Trophoblast cell (in vitro differentiated cells and primary cell): ENCODE results near the gene ASZ1.

Experiments
- DNase-seq, 2 donors: peaks; one replicate each; pipeline ENCODE4 v3.0.0-alpha.2; 2016
- H2AFZ ChIP-seq: 2 replicates; pipeline ENCODE4 v1.6.1; 2013; ENCODE audit warnings: low read length, moderate library complexity, mild to moderate bottlenecking; ENCODE audit not compliant: insufficient read depth, poor library complexity
- H2AK5ac ChIP-seq: 2 replicates; pipeline ENCODE4 v1.6.1; 2013; ENCODE audit warnings: mild to moderate bottlenecking, low read length
- H2BK120ac ChIP-seq: 2 replicates; pipeline ENCODE4 v1.6.1; 2013; ENCODE audit warnings: low read length, mild to moderate bottlenecking, moderate library complexity; ENCODE audit not compliant: insufficient read depth, poor library complexity
- H2BK12ac ChIP-seq: 2 replicates; pipeline ENCODE4 v1.6.1; 2013; ENCODE audit warnings: mild to moderate bottlenecking, low read length, moderate library complexity
- H2BK5ac ChIP-seq: 2 replicates; pipeline ENCODE4 v1.6.1; 2013; ENCODE audit warnings: low read length, low read depth, moderate library complexity, mild to moderate bottlenecking; ENCODE audit not compliant: poor library complexity
- H3K14ac ChIP-seq: 2 replicates; pipeline ENCODE4 v1.6.1; 2013; ENCODE audit warnings: mild to moderate bottlenecking, low read length
- H3K18ac ChIP-seq: 2 replicates; pipeline ENCODE4 v1.6.1; 2013; ENCODE audit warnings: mild to moderate bottlenecking, low read length
- H3K23ac ChIP-seq: 2 replicates; pipeline ENCODE4 v1.6.1; 2013; ENCODE audit warnings: low read length
- H3K27ac ChIP-seq: 2 replicates; pipeline ENCODE4 v1.5.1; 2013; ENCODE audit warnings: low read depth, mild to moderate bottlenecking, inconsistent platforms, low read length, moderate library complexity
- H3K27me3 ChIP-seq: 2 replicates; pipeline ENCODE4 v1.6.1; 2013; ENCODE audit warnings: inconsistent platforms, mild to moderate bottlenecking, low read length, moderate library complexity; ENCODE audit not compliant: insufficient read depth
- H3K36me3 ChIP-seq, 2 experiments: 1 replicate in 1 of 2; 2 replicates in 1 of 2; pipeline ENCODE4 v1.6.1; 2013; ENCODE audit warnings: low read length in 2 of 2, mild to moderate bottlenecking in 2 of 2, moderate library complexity in 1 of 2; ENCODE audit not compliant: insufficient read depth in 2 of 2, control insufficient read depth in 1 of 2
- H3K4ac ChIP-seq: 2 replicates; pipeline ENCODE4 v1.6.1; 2013; ENCODE audit warnings: low read depth, mild to moderate bottlenecking, low read length, moderate library complexity
- H3K4me1 ChIP-seq, 2 experiments: 1 replicate in 1 of 2; 2 replicates in 1 of 2; pipeline ENCODE4 v1.6.1; 2013; ENCODE audit warnings: low read length in 2 of 2, mild to moderate bottlenecking in 2 of 2, moderate library complexity in 1 of 2; ENCODE audit not compliant: insufficient read depth in 2 of 2, control insufficient read depth in 1 of 2
- H3K4me2 ChIP-seq: 2 replicates; pipeline ENCODE4 v1.6.1; 2013; ENCODE audit warnings: inconsistent platforms, mild to moderate bottlenecking, low read length, moderate library complexity
- H3K4me3 ChIP-seq: 2 replicates; pipeline ENCODE4 v1.5.1; 2013; ENCODE audit warnings: mild to moderate bottlenecking, low read depth, low read length, inconsistent platforms
- H3K79me1 ChIP-seq: one replicate; pipeline ENCODE4 v1.6.1; 2013; ENCODE audit warnings: low read length
- H3K79me2 ChIP-seq: 2 replicates; pipeline ENCODE4 v1.6.1; 2013; ENCODE audit warnings: low read length, mild to moderate bottlenecking; ENCODE audit not compliant: control insufficient read depth, insufficient read depth, poor library complexity
- H3K9ac ChIP-seq: 2 replicates; pipeline ENCODE4 v1.6.1; 2013; ENCODE audit warnings: mild to moderate bottlenecking, low read length
- H3K9me3 ChIP-seq: 2 replicates; pipeline ENCODE4 v1.6.1; 2013; ENCODE audit warnings: low read depth, mild to moderate bottlenecking, control low read depth, inconsistent platforms, low read length; ENCODE audit not compliant: insufficient read depth
- H4K12ac ChIP-seq: 2 replicates; pipeline ENCODE4 v1.6.1; 2013; ENCODE audit warnings: low read depth, mild to moderate bottlenecking, low read length, moderate library complexity
- H4K8ac ChIP-seq: 2 replicates; pipeline ENCODE4 v1.6.1; 2013; ENCODE audit warnings: low read depth, mild to moderate bottlenecking, low read length, moderate library complexity
- H4K91ac ChIP-seq: one replicate; pipeline ENCODE4 v1.6.1; 2013; ENCODE audit warnings: low read depth, mild to moderate bottlenecking, low read length, moderate library complexity
- WGBS: extraction: QIAGEN DNeasy Blood & Tissue Kit; methylation state at CpG from one replicate; pipeline ENCODE4 v1.1.7; 2013; ENCODE audit warnings: missing lambda C conversion rate; ENCODE audit not compliant: insufficient read length, insufficient coverage; ENCODE audit errors: extremely low coverage; 5-methylcytosine and 5-hydroxymethylcytosine counted together

Gene ASZ1

GRCh38 chr7:117395743-117396142 lies 31.6 kb downstream of the ASZ1 start:
- Histone ChIP-seq H4K91ac (no peak overlapping the region), H2AK5ac (no peak overlapping the region), H3K79me1 (peaks cover 1% of the 10 kb centered on the region), H3K9me3 (no peaks in the 10 kb centered on the region), H2BK12ac (no peak overlapping the region), H2AFZ (no peak overlapping the region), H2BK5ac (no peak overlapping the region), H3K27ac (no peak overlapping the region), H3K4me3 (no peak overlapping the region), H3K4ac (no peak overlapping the region), H3K4me2 (no peak overlapping the region), H4K12ac (no peak overlapping the region), H3K4me1 (no peaks in the 10 kb centered on the region), H3K18ac (no peak overlapping the region), H3K36me3 (no peaks in the 10 kb centered on the region), H3K23ac (no peak overlapping the region), H2BK120ac (no peak overlapping the region), H3K27me3 (no peaks in the 10 kb centered on the region), H3K9ac (no peak overlapping the region), H4K8ac (no peak overlapping the region), H3K79me2 (no peaks in the 10 kb centered on the region), H3K14ac (no peak overlapping the region)
- DNase-seq = no peak

- Histone ChIP-seq H3K23ac (no peak overlapping the region), H2BK5ac (no peak overlapping the region), H3K9ac (no peak overlapping the region), H4K12ac (no peak overlapping the region), H2AFZ (no peak overlapping the region), H3K27ac (no peak overlapping the region), H3K79me2 (no peaks in the 10 kb centered on the region), H2AK5ac (no peak overlapping the region), H2BK120ac (no peak overlapping the region), H3K9me3 (no peaks in the 10 kb centered on the region), H3K18ac (no peak overlapping the region), H3K79me1 (peaks cover 2% of the 10 kb centered on the region), H3K4ac (no peak overlapping the region), H3K14ac (no peak overlapping the region), H3K36me3 (no peaks in the 10 kb centered on the region), H4K8ac (no peak overlapping the region), H2BK12ac (peak overlapping the region; percentile 49), H3K4me1 (no peaks in the 10 kb centered on the region), H4K91ac (no peak overlapping the region), H3K4me2 (no peak overlapping the region), H3K4me3 (no peak overlapping the region), H3K27me3 (no peaks in the 10 kb centered on the region)
- no CpG with 5 or more reads among the region's 1 CpG for WGBS
- DNase-seq = no peak
These were observed 33.5 kb downstream of the ASZ1 start for GRCh38 chr7:117393781-117394180.

GRCh38 chr7:117389871-117390270 lies 37.4 kb downstream of the ASZ1 start:
- H2AFZ ChIP-seq = no peak overlapping the region
- no peak overlapping the region for H2BK5ac ChIP-seq
- H3K79me1 ChIP-seq = peaks cover 2% of the 10 kb centered on the region
- H3K27me3 ChIP-seq = no peaks in the 10 kb centered on the region
- H3K4ac ChIP-seq = no peak overlapping the region
- peak overlapping the region; percentile 67 for H3K27ac ChIP-seq
- H2BK12ac ChIP-seq = peak overlapping the region; percentile 59
- H3K36me3 ChIP-seq = no peaks in the 10 kb centered on the region
- DNase-seq = no peak
- peak overlapping the region; percentile 20 for H4K91ac ChIP-seq
- H3K4me2 ChIP-seq = no peak overlapping the region
- H3K14ac ChIP-seq = no peak overlapping the region
- no peak overlapping the region for H4K8ac ChIP-seq
- no CpG with 5 or more reads among the region's 3 CpGs for WGBS
- no peak overlapping the region for H2AK5ac ChIP-seq
- H3K9ac ChIP-seq = no peak overlapping the region
- no peaks in the 10 kb centered on the region for H3K9me3 ChIP-seq
- H3K23ac ChIP-seq = no peak overlapping the region
- no peaks in the 10 kb centered on the region for H3K4me1 ChIP-seq
- H3K4me3 ChIP-seq = no peak overlapping the region
- H2BK120ac ChIP-seq = no peak overlapping the region
- H4K12ac ChIP-seq = no peak overlapping the region
- H3K18ac ChIP-seq = no peak overlapping the region
- H3K79me2 ChIP-seq = no peaks in the 10 kb centered on the region

GRCh38 chr7:117386110-117386706 lies 41.1 kb downstream of the ASZ1 start:
- H3K23ac ChIP-seq = no peak overlapping the region
- H3K4me3 ChIP-seq = no peak overlapping the region
- no peak overlapping the region for H4K12ac ChIP-seq
- H3K9ac ChIP-seq = no peak overlapping the region
- no peak overlapping the region for H2AK5ac ChIP-seq
- H3K4me1 ChIP-seq = no peaks in the 10 kb centered on the region
- H2AFZ ChIP-seq = no peak overlapping the region
- no peak overlapping the region for H3K18ac ChIP-seq
- DNase-seq = no peak
- no peaks in the 10 kb centered on the region for H3K9me3 ChIP-seq
- no peak overlapping the region for H4K8ac ChIP-seq
- no peak overlapping the region for H3K14ac ChIP-seq
- H3K36me3 ChIP-seq = no peaks in the 10 kb centered on the region
- H2BK120ac ChIP-seq = no peak overlapping the region
- no peak overlapping the region for H2BK5ac ChIP-seq
- no peaks in the 10 kb centered on the region for H3K27me3 ChIP-seq
- H4K91ac ChIP-seq = no peak overlapping the region
- peaks cover 2% of the 10 kb centered on the region for H3K79me1 ChIP-seq
- no peak overlapping the region for H3K4ac ChIP-seq
- WGBS = no CpG with 5 or more reads among the region's 1 CpG
- H3K27ac ChIP-seq = no peak overlapping the region
- H3K4me2 ChIP-seq = no peak overlapping the region
- no peaks in the 10 kb centered on the region for H3K79me2 ChIP-seq
- H2BK12ac ChIP-seq = no peak overlapping the region
